A549 (cell line): ENCODE results near the gene EXOG. TPM values are rescaled to one million over a fixed set of nuclear protein-coding genes. Genes with fewer than 3 reads are reported as not detected.

ENCODE experiments used
- ATAC-seq, 2 experiments: fragments of 200-7000 bp in 1 of 2; fragments of >200 bp in 1 of 2; cut with Nextera tagmentation in 1 of 2; cut with Tn5 transposase in 1 of 2; 3 replicates each; pipeline versions ENCODE4 v1.8.0 to v1.9.1; 2018 to 2020; ENCODE audit warnings: mild to moderate bottlenecking in 1 of 2, moderate library complexity in 1 of 2
- CTCF ChIA-PET: fragments of 300-600 bp; sonication (Branson Sonifier 250); formaldehyde crosslinking; extraction: SDS; loops from one replicate; lab custom pipeline; 2021; ENCODE audit warnings: antibody characterized with exemption, inconsistent platforms; lab: Yijun Ruan, JAX
- POLR2A ChIA-PET: fragments of 350-600 bp; formaldehyde crosslinking; extraction: SDS; loops from one replicate; lab custom pipeline; 2021; ENCODE audit warnings: antibody characterized with exemption, inconsistent platforms; lab: Yijun Ruan, JAX
- DNase-seq, 2 experiments: peaks; one replicate each; pipeline versions ENCODE4 v3.0.0 to v3.0.0-alpha.2; 2011 to 2016; ENCODE audit warnings: low read depth in 1 of 2, low spot score in 1 of 2
- FAIRE-seq: peaks from 2 replicates; lab custom pipeline; 2011; peaks lifted over from hg19 to GRCh38; lab: Jason Lieb, UNC
- H3K27ac ChIP-seq, 2 experiments: fragments of >200 bp; sonication (Bioruptor Twin); formaldehyde crosslinking; 3 replicates each; pipeline ENCODE4 v1.5.1; 2016 to 2017
- H3K4me1 ChIP-seq: fragments of >200 bp; sonication (Bioruptor Twin); formaldehyde crosslinking; 3 replicates; pipeline ENCODE4 v1.6.1; 2016
- H3K4me2 ChIP-seq: fragments of >200 bp; sonication (Bioruptor Twin); formaldehyde crosslinking; 3 replicates; pipeline ENCODE4 v1.6.1; 2016
- H3K4me3 ChIP-seq: fragments of >200 bp; sonication (Bioruptor Twin); formaldehyde crosslinking; 3 replicates; pipeline ENCODE4 v1.5.1; 2016
- H3K9me3 ChIP-seq: fragments of >200 bp; sonication (Bioruptor Twin); formaldehyde crosslinking; 3 replicates; pipeline ENCODE4 v1.6.1; 2016
- CBX2 ChIP-seq: fragments of 200-600 bp; sonication (generic); IDR thresholded peaks from 2 replicates; pipeline ENCODE4 v1.6.1; 2016; ENCODE audit warnings: low read depth, mild to moderate bottlenecking, borderline replicate concordance
- CBX8 ChIP-seq: fragments of 200-600 bp; sonication (generic); IDR thresholded peaks from 2 replicates; pipeline ENCODE4 v1.6.1; 2016
- CHD2 ChIP-seq: fragments of 150-350 bp; IDR thresholded peaks from 2 replicates; pipeline ENCODE4 v1.6.1; 2014; ENCODE audit warnings: low read length; ENCODE audit not compliant: partially characterized antibody
- EHF ChIP-seq: fragments of 250-450 bp; sonication (Bioruptor Pico); IDR thresholded peaks from 2 replicates; pipeline ENCODE4 v1.5.0; 2020; ENCODE audit warnings: mild to moderate bottlenecking
- EP300 ChIP-seq, 2 experiments: fragments of >200 bp; sonication (Bioruptor Twin); formaldehyde crosslinking; IDR thresholded peaks; 2 replicates in 1 of 2; 3 replicates in 1 of 2; pipeline ENCODE4 v1.6.1; 2016 to 2017
- FOSB ChIP-seq: fragments of 250-450 bp; sonication (Bioruptor Pico); IDR thresholded peaks from 2 replicates; pipeline ENCODE4 v1.5.0; 2020; ENCODE audit warnings: mild to moderate bottlenecking, moderate library complexity
- FOSL2 ChIP-seq, 2 experiments: fragments of 450-650 bp in 1 of 2; fragments of >200 bp in 1 of 2; sonication (Bioruptor Twin) in 1 of 2; formaldehyde crosslinking; IDR thresholded peaks; 2 replicates each; pipeline versions ENCODE4 v1.5.0 to v1.6.1; 2016 to 2020; ENCODE audit warnings: mild to moderate bottlenecking in 1 of 2, moderate library complexity in 1 of 2
- FOXS1 ChIP-seq: fragments of 250-450 bp; sonication (Bioruptor Pico); IDR thresholded peaks from 2 replicates; pipeline ENCODE4 v1.5.0; 2020; ENCODE audit warnings: mild to moderate bottlenecking, moderate library complexity
- HES2 ChIP-seq: fragments of >200 bp; sonication (Bioruptor Twin); formaldehyde crosslinking; IDR thresholded peaks from 2 replicates; pipeline ENCODE4 v1.6.1; 2016
- HMGXB4 ChIP-seq: fragments of 250-450 bp; sonication (Bioruptor Pico); IDR thresholded peaks from 2 replicates; pipeline ENCODE4 v1.5.0; 2021; ENCODE audit warnings: mild to moderate bottlenecking, moderate library complexity, borderline replicate concordance
- HOXA7 ChIP-seq: fragments of 250-450 bp; sonication (Bioruptor Pico); IDR thresholded peaks from 2 replicates; pipeline ENCODE4 v1.5.0; 2020; ENCODE audit warnings: mild to moderate bottlenecking, moderate library complexity
- HOXB13 ChIP-seq: fragments of 250-450 bp; sonication (Bioruptor Pico); IDR thresholded peaks from 2 replicates; pipeline ENCODE4 v1.5.0; 2020; ENCODE audit warnings: low read depth, mild to moderate bottlenecking, moderate library complexity
- HOXB5 ChIP-seq: fragments of 250-450 bp; sonication (Bioruptor Pico); IDR thresholded peaks from 2 replicates; pipeline ENCODE4 v1.5.0; 2020; ENCODE audit warnings: mild to moderate bottlenecking, moderate library complexity
- KDM1A ChIP-seq: fragments of 200-600 bp; sonication (generic); IDR thresholded peaks from 2 replicates; pipeline ENCODE4 v1.6.1; 2016; ENCODE audit warnings: low read depth, mild to moderate bottlenecking
- KDM5A ChIP-seq: fragments of 200-600 bp; sonication (generic); IDR thresholded peaks from 2 replicates; pipeline ENCODE4 v1.6.1; 2016; ENCODE audit warnings: antibody characterized with exemption, mild to moderate bottlenecking
- MAFK ChIP-seq: fragments of 450-650 bp; IDR thresholded peaks from 2 replicates; pipeline ENCODE4 v1.6.1; 2014; ENCODE audit not compliant: partially characterized antibody
- MYC ChIP-seq: IDR thresholded peaks from 2 replicates; pipeline ENCODE4 v1.6.1; 2012; ENCODE audit warnings: mild to moderate bottlenecking, inconsistent platforms, low read length, improper control_type of control experiment, borderline replicate concordance
- NPAS2 ChIP-seq: fragments of 250-450 bp; sonication (Bioruptor Pico); IDR thresholded peaks from 2 replicates; pipeline ENCODE4 v1.8.0; 2022; ENCODE audit warnings: mild to moderate bottlenecking, moderate library complexity, borderline replicate concordance
- PBX3 ChIP-seq: IDR thresholded peaks from 2 replicates; pipeline ENCODE4 v1.6.1; 2012
- PHF8 ChIP-seq: fragments of 200-600 bp; sonication (generic); IDR thresholded peaks from 2 replicates; pipeline ENCODE4 v1.6.1; 2016; ENCODE audit warnings: low read depth, mild to moderate bottlenecking, antibody characterized with exemption, moderate library complexity, borderline replicate concordance
- POLR2A ChIP-seq: IDR thresholded peaks from 2 replicates; pipeline ENCODE4 v1.6.1; 2012; ENCODE audit warnings: mild to moderate bottlenecking, low read length
- RARB ChIP-seq: fragments of 250-450 bp; sonication (Bioruptor Pico); IDR thresholded peaks from 2 replicates; pipeline ENCODE4 v1.8.0; 2021; ENCODE audit warnings: mild to moderate bottlenecking, moderate library complexity
- RCOR1 ChIP-seq: fragments of 150-350 bp; IDR thresholded peaks from 2 replicates; pipeline ENCODE4 v1.6.1; 2014; ENCODE audit warnings: antibody characterized with exemption, low read length, low read depth
- RFX5 ChIP-seq: fragments of 450-650 bp; IDR thresholded peaks from 2 replicates; pipeline ENCODE4 v1.7.1; 2014; ENCODE audit warnings: antibody characterized with exemption, mild to moderate bottlenecking, moderate library complexity
- RNF2 ChIP-seq: fragments of 200-600 bp; sonication (generic); IDR thresholded peaks from 2 replicates; pipeline ENCODE4 v1.6.1; 2016; ENCODE audit warnings: low read depth, mild to moderate bottlenecking, antibody characterized with exemption, moderate library complexity, borderline replicate concordance
- SMC3 ChIP-seq: fragments of >200 bp; sonication (Bioruptor Twin); formaldehyde crosslinking; IDR thresholded peaks from 3 replicates; pipeline ENCODE4 v1.6.1; 2018; ENCODE audit warnings: inconsistent platforms
- SREBF2 ChIP-seq: fragments of 450-650 bp; IDR thresholded peaks from 2 replicates; pipeline ENCODE4 v1.6.1; 2014; ENCODE audit warnings: mild to moderate bottlenecking, moderate library complexity
- TP53 ChIP-seq: fragments of 250-450 bp; sonication (Bioruptor Pico); IDR thresholded peaks from 2 replicates; pipeline ENCODE4 v1.5.0; 2021; ENCODE audit warnings: mild to moderate bottlenecking, moderate library complexity
- ZC3H11A ChIP-seq: fragments of 450-650 bp; IDR thresholded peaks from 2 replicates; pipeline ENCODE4 v1.6.1; 2014; ENCODE audit warnings: antibody characterized with exemption, mild to moderate bottlenecking
- ZFP36 ChIP-seq: fragments of 450-650 bp; IDR thresholded peaks from 2 replicates; pipeline ENCODE4 v1.6.1; 2014; ENCODE audit warnings: borderline replicate concordance; ENCODE audit not compliant: partially characterized antibody
- ZSCAN20 ChIP-seq: fragments of 250-450 bp; sonication (Bioruptor Pico); IDR thresholded peaks from 2 replicates; pipeline ENCODE4 v1.8.0; 2022; ENCODE audit warnings: mild to moderate bottlenecking, moderate library complexity
- WGBS: methylation state at CpG from one replicate; pipeline ENCODE4 v1.1.6; 2017; ENCODE audit errors: missing lambda C conversion rate; 5-methylcytosine and 5-hydroxymethylcytosine counted together
- polyA plus RNA-seq, 4 experiments: library from polyadenylated mRNA; depleted of rRNA in 3 of 4; stranded (reverse); fragments of >200 nt; fragmentation: RNase III in 1 of 4; extraction: RNeasy Plus Mini Kit Qiagen cat#74134 plus additional on column Dnase treatment in 1 of 4; gene quantifications; 2 replicates in 3 of 4; 3 replicates in 1 of 4; pipeline ENCODE4 v1.2.3, GENCODE V29; 2011 to 2017

EXOG gene
- polyA plus RNA-seq, 2 of the 4 experiments (the other 2 are of a cell fraction), result 11.2 to 17.1 TPM

GRCh38 chr3:38567498-38567897, 71.4 kb downstream of the EXOG start:
- 25% methylated on average over 4 of the region's 4 CpGs for WGBS
- FAIRE-seq (no peak), ATAC-seq (no peak), DNase-seq (no peak)
- Histone ChIP-seq H3K4me2 (no peak overlapping the region), H3K27ac (no peak overlapping the region), H3K9me3 (no peaks in the 10 kb centered on the region; the same call in 2 of the 3 replicates), H3K4me1 (no peaks in the 10 kb centered on the region), H3K4me3 (no peak overlapping the region)
- ChIA-PET POLR2A (no interaction called here), CTCF (no interaction called here)
- TF ChIP-seq FOSL2 (IDR thresholded peaks at IDR 0.05), result no peak
- no peak for TF ChIP-seq FOSL2 (CRISPR knock-in tag; IDR thresholded peaks at IDR 0.05)
- no peak for TF ChIP-seq SMC3
- TF ChIP-seq ZC3H11A, result no peak
- TF ChIP-seq KDM5A, result no peak
- no peak for TF ChIP-seq HOXB5 (CRISPR knock-in tag)
- TF ChIP-seq RFX5, result no peak
- TF ChIP-seq MAFK, result no peak
- no peak for TF ChIP-seq POLR2A
- no peak for TF ChIP-seq HES2
- no peak for TF ChIP-seq EP300 (IDR thresholded peaks at IDR 0.05)
- no peak for TF ChIP-seq KDM1A
- TF ChIP-seq HOXA7 (CRISPR knock-in tag), result no peak
- TF ChIP-seq PHF8, result no peak
- no peak for TF ChIP-seq TP53 (CRISPR knock-in tag)
- no peak for TF ChIP-seq RARB
- no peak for TF ChIP-seq CHD2
- TF ChIP-seq CBX2, result no peak
- TF ChIP-seq RNF2, result no peak
- no peak for TF ChIP-seq ZSCAN20 (CRISPR knock-in tag)
- TF ChIP-seq NPAS2 (CRISPR knock-in tag), result no peak
- TF ChIP-seq, all 56 proteins: peak for 0

- FAIRE-seq (no peak), DNase-seq (no peak), ATAC-seq (no peak)
- ChIA-PET POLR2A (no interaction called here), CTCF (interaction anchor here (0.6 to 1.0 kb wide), 2 partner anchors 11 to 16 kb away, joined by 3 read pairs; no protein-coding TSS in a partner anchor)
- Histone ChIP-seq H3K4me3 (no peak overlapping the region), H3K4me1 (no peaks in the 10 kb centered on the region), H3K4me2 (no peak overlapping the region), H3K9me3 (peaks cover 4% of the 10 kb centered on the region; the same call in 1 of the 3 replicates), H3K27ac (no peak overlapping the region)
- WGBS, result 82% methylated on average over 3 of the region's 3 CpGs
- TF ChIP-seq RCOR1 (no peak), ZSCAN20 (CRISPR knock-in tag) (no peak), SREBF2 (no peak), HES2 (no peak), EP300 (IDR thresholded peaks at IDR 0.05) (no peak), FOXS1 (CRISPR knock-in tag) (no peak), ZFP36 (no peak), HOXB5 (CRISPR knock-in tag) (no peak), HOXB13 (CRISPR knock-in tag) (no peak), FOSB (CRISPR knock-in tag) (no peak), CHD2 (no peak), EHF (CRISPR knock-in tag) (no peak), PBX3 (no peak), MYC (no peak), CBX8 (no peak), RARB (no peak), HMGXB4 (CRISPR knock-in tag) (no peak), NPAS2 (CRISPR knock-in tag) (no peak)
These were observed 77.0 kb downstream of the EXOG start for GRCh38 chr3:38573111-38573510.
